Measurements from ENCODE around the gene PIK3R1.

GRCh38 chr5:68246802-68247201, 31.2 kb downstream of the PIK3R1 start:
- TF ChIP-seq POLR2AphosphoS5 (IDR thresholded peaks at IDR 0.05; ENCODE audit: low read depth, low read length) (no peak), POLR2A (IDR thresholded peaks at IDR 0.05; ENCODE audit: low read depth, low read length) (no peak)

Data from GM12892 (cell line).